SJCRH30 (cell line): ENCODE data around the gene MRPS12. TPM values are rescaled to one million over a fixed set of nuclear protein-coding genes. Genes with fewer than 3 reads are reported as not detected.
"Not testable (repeated sequence)": the region's sequence is repeated elsewhere in the genome, so short reads cannot be mapped to it uniquely, and the experiment has no call there.

ENCODE experiments used
- DNase-seq, 2 experiments: peaks; one replicate each; pipeline ENCODE4 v3.0.0-alpha.2; 2015 to 2020
- H3K27ac ChIP-seq: fragments of 250-450 bp; sonication (Bioruptor Pico); 2 replicates; pipeline ENCODE4 v1.5.1; 2020; ENCODE audit warnings: mild to moderate bottlenecking, moderate library complexity
- H3K27me3 ChIP-seq: fragments of 250-450 bp; sonication (Bioruptor Pico); 2 replicates; pipeline ENCODE4 v1.5.1; 2020; ENCODE audit warnings: mild to moderate bottlenecking, moderate library complexity
- H3K36me3 ChIP-seq: fragments of 250-450 bp; sonication (Bioruptor Pico); 2 replicates; pipeline ENCODE4 v1.5.1; 2020; ENCODE audit warnings: mild to moderate bottlenecking, moderate library complexity
- H3K4me1 ChIP-seq: fragments of 250-450 bp; sonication (Bioruptor Pico); 2 replicates; pipeline ENCODE4 v1.5.1; 2020; ENCODE audit warnings: mild to moderate bottlenecking, moderate library complexity
- H3K4me3 ChIP-seq: fragments of 250-450 bp; sonication (Bioruptor Pico); 2 replicates; pipeline ENCODE4 v1.5.1; 2020; ENCODE audit warnings: mild to moderate bottlenecking, moderate library complexity
- H3K9me3 ChIP-seq: fragments of 250-450 bp; sonication (Bioruptor Pico); replicated peaks from 2 replicates; pipeline ENCODE4 v1.5.1; 2020; ENCODE audit warnings: mild to moderate bottlenecking, moderate library complexity
- total RNA-seq: library from RNA; depleted of rRNA; stranded (reverse); fragments of >200 nt; shearing (Covaris generic); gene quantifications from 2 replicates; pipeline ENCODE4 v1.2.3, GENCODE V29; 2014; rRNA removed

The MRPS12 gene
- 54.0 and 63.8 TPM in 2 replicates for total RNA-seq

DNA sequence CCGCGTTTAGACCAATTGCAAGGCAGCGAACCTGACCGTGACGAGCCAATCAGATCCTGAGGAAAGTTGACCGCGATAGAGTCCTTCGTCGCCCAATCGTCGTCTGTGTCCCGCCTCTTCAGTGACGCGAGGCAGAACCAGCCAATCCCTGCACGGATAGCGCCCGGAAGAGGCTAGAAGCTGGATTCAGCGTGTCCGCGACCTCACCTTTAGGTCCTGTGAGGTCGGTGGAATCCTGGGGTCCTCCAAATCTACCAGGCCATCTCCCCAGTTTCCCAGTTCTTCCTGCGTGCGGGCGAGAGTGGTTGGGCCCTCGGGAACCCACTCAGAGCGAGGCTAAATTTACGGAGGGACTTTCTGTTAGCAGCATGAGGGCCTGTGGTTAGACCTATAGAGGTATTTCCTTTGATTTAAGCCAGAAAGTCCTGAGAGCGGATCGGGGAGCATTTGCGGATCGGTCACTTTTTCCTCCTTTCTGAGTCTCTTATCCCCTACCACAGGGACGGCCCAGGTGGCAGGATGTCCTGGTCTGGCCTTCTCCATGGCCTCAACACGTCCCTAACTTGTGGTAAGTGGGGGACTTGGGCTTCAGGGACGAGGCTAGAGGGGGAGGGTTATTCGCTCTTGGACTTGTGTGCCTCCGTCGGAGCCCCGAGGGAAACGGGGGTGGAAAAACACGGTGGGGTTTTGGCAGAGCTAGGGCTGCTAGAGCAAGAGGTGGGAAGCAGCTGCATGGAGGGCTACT, at the start of gene MRPS12:
TSS of gene MRPS12 (plus strand) at position 169 of the 745 bp plus-strand sequence. CDS start at position 520, 351 bp downstream.
- Histone ChIP-seq H3K27me3 (no peaks in the 10 kb centered on the region), H3K4me3 (peak within 1 kb of the TSS; percentile 71), H3K36me3 (peaks cover 15% of the 10 kb centered on the region), H3K27ac (peak within 1 kb of the TSS; percentile 88), H3K9me3 (peaks cover 4% of the 10 kb centered on the region; the same call in 1 of the 2 replicates), H3K4me1 (no peaks in the 10 kb centered on the region)
- peak; percentile 99 to 100 for DNase-seq

DNA sequence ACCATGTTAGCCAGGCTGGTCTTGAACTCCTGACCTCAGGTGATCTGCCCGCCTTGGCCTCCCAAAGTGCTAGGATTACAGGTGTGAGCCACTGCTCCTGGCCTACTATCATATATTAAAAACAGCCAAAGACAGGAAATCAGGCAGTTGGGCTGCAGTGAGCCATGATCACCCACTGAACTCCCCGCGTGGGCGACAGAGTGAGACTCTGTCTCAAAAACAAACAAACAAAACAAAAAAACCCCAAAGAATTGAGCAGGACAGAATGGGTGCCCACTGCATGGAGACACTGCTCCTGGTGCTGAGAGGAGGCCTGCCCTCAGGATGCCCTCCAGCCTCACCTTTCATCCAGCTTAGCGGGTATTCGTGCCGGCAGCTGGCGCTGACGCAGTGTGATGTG, 47.5 kb upstream of the MRPS12 start:
- peak overlapping the region; percentile 46 for H3K27ac ChIP-seq
- H3K4me1 ChIP-seq: peaks cover 43% of the 10 kb centered on the region
- no peaks in the 10 kb centered on the region for H3K9me3 ChIP-seq
- DNase-seq: no peak
- no peaks in the 10 kb centered on the region for H3K27me3 ChIP-seq
- H3K36me3 ChIP-seq: no peaks in the 10 kb centered on the region
- no peak overlapping the region for H3K4me3 ChIP-seq

DNA sequence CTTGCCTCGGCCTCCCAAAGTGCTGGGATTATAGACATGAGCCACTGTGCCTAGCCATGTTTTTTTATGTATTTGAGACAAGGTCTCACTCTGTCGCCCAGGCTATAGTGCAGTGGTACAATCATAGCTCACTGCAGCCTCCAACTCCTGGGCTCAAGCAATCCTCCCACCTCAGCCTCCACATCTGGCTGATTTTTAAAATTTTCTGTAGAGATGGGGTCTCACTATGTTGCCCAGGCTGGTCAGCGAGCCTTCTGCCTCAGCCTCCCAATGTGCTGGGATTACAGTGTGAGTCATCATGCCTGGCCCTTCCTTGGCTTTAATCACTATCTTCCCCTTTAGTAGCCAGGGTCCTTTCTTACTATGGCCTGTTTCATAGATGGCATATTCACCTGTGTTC, 46.1 kb upstream of the MRPS12 start:
- not testable (repeated sequence) for H3K9me3 ChIP-seq, H3K27ac ChIP-seq, H3K36me3 ChIP-seq, H3K27me3 ChIP-seq, DNase-seq, H3K4me3 ChIP-seq
- peaks cover 31% of the 10 kb centered on the region for H3K4me1 ChIP-seq

DNA sequence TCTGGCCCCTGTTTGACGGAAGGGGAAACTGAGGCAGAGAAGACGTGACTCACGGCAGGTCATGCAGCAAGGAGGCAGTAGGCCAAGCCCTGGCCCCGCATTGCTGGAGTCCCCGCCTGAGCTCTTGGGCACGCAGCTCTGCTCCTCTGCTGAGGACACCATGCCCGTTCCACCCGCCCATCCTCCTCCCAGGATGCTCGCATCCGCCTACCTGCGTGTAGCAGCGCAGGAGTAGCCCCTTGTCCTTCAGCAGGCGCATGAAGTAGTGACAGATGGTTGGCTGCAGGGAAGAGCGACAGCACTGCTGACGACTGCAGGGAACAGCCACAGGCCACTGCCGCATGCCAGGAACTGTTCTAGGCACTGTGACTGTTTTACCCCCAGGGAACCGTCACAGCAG, 41.9 kb upstream of the MRPS12 start:
- Histone ChIP-seq H3K27me3 (no peaks in the 10 kb centered on the region), H3K27ac (no peak overlapping the region), H3K9me3 (no peaks in the 10 kb centered on the region), H3K4me3 (no peak overlapping the region), H3K4me1 (peaks cover 35% of the 10 kb centered on the region), H3K36me3 (peaks cover 2% of the 10 kb centered on the region; the same call in 1 of the 2 replicates)
- DNase-seq: no peak

DNA sequence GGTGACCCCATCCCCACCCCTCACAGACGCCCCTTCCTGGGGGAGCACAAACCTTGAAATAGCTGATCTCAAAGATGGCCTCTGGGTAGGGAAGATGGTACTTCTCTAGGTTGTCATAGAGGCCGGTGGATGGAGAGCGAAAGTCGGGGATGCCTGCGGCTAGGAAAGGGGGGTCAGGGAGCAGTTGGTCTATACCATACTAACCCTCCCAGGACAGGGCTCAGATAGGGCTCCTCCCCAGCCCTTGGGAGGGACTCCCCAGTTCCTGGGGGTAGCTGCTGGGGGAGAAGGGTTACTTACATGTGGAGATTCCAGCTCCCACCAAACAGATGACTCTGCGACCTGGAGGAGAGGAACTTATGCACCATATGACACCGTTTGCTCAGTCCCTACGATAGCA, 40.9 kb upstream of the MRPS12 start:
- no peak overlapping the region for H3K27ac ChIP-seq
- DNase-seq: no peak
- H3K4me3 ChIP-seq: no peak overlapping the region
- no peaks in the 10 kb centered on the region for H3K9me3 ChIP-seq
- peaks cover 2% of the 10 kb centered on the region; the same call in 1 of the 2 replicates for H3K36me3 ChIP-seq
- H3K4me1 ChIP-seq: peaks cover 35% of the 10 kb centered on the region
- H3K27me3 ChIP-seq: no peaks in the 10 kb centered on the region

DNA sequence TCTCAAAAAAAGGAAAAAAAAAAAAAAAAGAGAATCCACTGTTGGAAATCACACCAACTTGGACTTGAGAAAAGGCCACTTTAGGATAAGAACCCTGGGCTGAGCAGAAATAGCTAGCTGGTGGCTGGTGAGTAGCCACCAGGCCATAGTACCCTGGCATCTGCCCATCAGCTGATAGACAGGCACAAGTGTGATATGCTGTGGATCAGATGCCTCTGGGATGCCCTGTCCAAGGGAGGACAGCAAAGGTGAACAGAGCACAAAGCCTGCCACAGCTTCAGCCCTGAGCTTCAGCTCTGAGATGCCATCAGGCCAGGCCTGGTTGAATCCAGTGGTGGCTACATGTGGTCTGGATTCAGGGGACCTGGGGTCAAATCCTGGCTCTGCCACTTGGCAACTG, 40.1 kb upstream of the MRPS12 start:
- Histone ChIP-seq H3K4me1 (peaks cover 33% of the 10 kb centered on the region), H3K27me3 (no peaks in the 10 kb centered on the region), H3K27ac (peak overlapping the region; percentile 79)

DNA sequence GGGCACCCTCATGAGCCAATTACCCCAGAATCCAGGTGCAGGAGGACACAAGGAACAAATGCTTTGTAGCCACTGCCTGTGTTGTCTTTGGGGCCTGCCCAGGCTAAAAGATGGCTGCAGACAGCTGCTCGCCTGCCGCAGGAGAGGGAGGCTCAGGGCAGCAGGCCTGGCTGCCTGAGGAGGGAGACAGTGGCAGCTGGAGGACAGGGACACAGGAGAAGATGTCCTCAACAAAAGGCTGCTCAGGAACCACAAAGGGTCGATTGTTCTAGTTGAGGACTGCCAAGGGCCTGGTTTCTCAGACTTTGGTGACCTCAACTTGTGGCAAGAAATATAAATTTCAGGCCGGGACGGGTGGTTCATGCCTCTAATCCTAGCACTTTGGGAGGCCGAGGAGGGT, 39.0 kb upstream of the MRPS12 start:
- no peaks in the 10 kb centered on the region for H3K9me3 ChIP-seq
- H3K27me3 ChIP-seq: no peaks in the 10 kb centered on the region
- peak; percentile 98 to 99 for DNase-seq
- H3K27ac ChIP-seq: peak overlapping the region; percentile 79
- H3K4me3 ChIP-seq: no peak overlapping the region
- peaks cover 2% of the 10 kb centered on the region; the same call in 1 of the 2 replicates for H3K36me3 ChIP-seq
- peaks cover 24% of the 10 kb centered on the region for H3K4me1 ChIP-seq

More for the DNA sequence above, 40.1 kb upstream of the MRPS12 start:
- peaks cover 2% of the 10 kb centered on the region; the same call in 1 of the 2 replicates for H3K36me3 ChIP-seq
- no peaks in the 10 kb centered on the region for H3K9me3 ChIP-seq
- peak in 1 of 2 experiments; percentile 64 for DNase-seq
- H3K4me3 ChIP-seq: no peak overlapping the region

DNA sequence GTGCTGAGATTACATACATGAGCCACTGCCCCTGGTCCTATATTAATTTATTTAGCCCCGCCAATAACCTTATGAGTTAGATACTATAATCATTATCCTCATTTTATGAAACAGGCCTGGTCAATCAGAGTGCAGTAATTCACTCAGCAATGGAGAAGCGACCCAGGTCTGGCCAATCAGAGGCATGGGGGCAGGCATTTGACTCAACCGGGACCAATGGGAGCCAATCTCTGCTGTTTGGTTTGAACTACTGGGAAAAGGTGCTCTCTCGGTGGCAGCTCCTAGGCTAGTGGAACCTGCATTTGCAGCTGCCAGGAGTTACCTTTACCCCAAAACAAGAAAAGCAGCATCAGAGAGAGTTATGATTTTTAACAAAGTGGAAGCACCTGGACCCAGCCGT, 37.9 kb upstream of the MRPS12 start:
- Histone ChIP-seq H3K4me1 (peaks cover 20% of the 10 kb centered on the region), H3K4me3 (no peak overlapping the region), H3K27ac (peak overlapping the region; percentile 79; the same call in 1 of the 2 replicates), H3K36me3 (peaks cover 2% of the 10 kb centered on the region; the same call in 1 of the 2 replicates), H3K9me3 (no peaks in the 10 kb centered on the region), H3K27me3 (no peaks in the 10 kb centered on the region)
- DNase-seq: peak in 1 of 2 experiments; percentile 53

DNA sequence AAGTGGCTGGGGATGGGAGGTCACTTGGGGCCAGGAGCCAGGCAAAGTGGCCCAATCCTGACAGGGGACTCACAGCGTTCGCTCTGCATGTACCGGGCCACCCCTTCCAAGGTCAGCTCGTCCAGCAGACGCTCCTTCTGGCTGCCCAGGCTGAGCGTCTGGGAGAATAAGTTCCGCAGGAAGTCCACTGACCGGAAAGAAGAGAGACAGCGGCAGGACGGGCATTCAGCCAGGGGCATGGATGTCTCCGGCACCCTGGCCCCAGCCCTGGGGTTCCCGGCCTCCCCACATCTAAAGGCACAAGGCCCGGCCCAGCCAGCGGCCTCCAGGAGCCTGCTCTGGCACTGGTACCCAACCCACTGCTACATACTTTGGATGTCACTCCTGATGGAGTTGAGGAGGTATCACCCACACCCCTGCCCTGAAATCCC, 37.4 kb upstream of the MRPS12 start:
- Histone ChIP-seq H3K4me3 (no peak overlapping the region), H3K27me3 (no peaks in the 10 kb centered on the region), H3K9me3 (no peaks in the 10 kb centered on the region), H3K36me3 (peaks cover 2% of the 10 kb centered on the region; the same call in 1 of the 2 replicates), H3K4me1 (peaks cover 23% of the 10 kb centered on the region), H3K27ac (0 out of 2 replicates have a peak overlapping the region, but pooled peaks have one; percentile 1)
- no peak for DNase-seq

DNA sequence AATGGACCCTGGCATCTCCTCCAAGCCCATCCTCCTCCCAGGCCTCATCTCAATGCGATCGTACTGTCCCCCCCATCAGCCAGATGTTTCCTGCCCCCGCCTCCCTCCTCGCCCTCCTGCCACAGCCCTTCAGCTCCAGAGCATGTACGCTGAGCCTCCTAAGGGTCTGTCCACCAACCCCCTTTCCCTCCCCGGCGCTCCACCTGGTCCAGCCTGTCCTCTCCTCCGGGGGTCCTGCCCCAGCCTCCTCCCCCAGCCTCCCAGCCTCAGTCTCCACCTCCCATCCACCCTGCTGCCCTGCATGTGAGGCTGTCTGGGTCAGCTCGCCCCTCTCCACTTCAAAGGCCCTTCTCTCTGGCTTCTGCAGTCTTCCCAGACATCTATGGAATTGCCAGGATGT, 35.8 kb upstream of the MRPS12 start:
- peaks cover 25% of the 10 kb centered on the region for H3K4me1 ChIP-seq
- no peak overlapping the region for H3K27ac ChIP-seq
- no peaks in the 10 kb centered on the region for H3K9me3 ChIP-seq
- H3K4me3 ChIP-seq: no peak overlapping the region
- DNase-seq: no peak
- H3K36me3 ChIP-seq: peaks cover 2% of the 10 kb centered on the region; the same call in 1 of the 2 replicates
- H3K27me3 ChIP-seq: no peaks in the 10 kb centered on the region

DNA sequence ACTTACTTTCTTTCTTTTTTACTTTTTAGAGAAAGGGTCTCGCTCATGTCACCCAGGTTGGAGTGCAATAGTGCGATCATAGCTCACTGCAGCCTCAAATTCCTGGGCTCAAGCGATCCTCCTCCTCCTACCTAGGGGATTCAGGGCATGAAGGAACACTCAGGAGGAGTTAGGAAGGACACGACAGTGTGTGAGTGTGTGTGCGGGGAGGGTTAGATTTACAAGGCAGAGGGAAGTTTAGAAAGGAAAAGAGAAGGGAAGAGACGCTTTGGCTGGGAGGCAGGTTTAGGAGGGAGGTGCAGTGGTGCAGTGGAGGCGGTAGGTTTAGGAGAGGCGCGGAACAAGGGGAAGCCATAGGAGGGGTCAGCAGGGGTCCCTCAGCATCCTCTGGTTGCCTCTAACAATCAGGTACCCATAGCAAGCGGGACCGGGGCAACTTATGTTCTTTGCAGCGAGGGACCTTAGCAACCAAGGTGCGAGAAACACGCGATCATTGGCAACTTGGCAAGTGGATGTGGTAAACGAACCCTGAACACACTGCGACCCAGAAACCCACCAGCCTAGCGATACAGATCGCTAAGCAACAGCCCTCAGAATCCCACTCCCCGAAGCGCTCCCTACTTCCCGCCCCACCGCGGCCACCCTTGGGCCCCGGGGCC, 31.8 kb upstream of the MRPS12 start:
- H3K9me3 ChIP-seq: no peaks in the 10 kb centered on the region; the same call in 1 of the 2 replicates
- H3K4me1 ChIP-seq: peaks cover 8% of the 10 kb centered on the region; the same call in 1 of the 2 replicates
- H3K27me3 ChIP-seq: no peaks in the 10 kb centered on the region
- H3K4me3 ChIP-seq: peak overlapping the region; percentile 78
- H3K27ac ChIP-seq: peak overlapping the region; percentile 11
- H3K36me3 ChIP-seq: no peaks in the 10 kb centered on the region
- DNase-seq: peak in 1 of 2 experiments; percentile 38

DNA sequence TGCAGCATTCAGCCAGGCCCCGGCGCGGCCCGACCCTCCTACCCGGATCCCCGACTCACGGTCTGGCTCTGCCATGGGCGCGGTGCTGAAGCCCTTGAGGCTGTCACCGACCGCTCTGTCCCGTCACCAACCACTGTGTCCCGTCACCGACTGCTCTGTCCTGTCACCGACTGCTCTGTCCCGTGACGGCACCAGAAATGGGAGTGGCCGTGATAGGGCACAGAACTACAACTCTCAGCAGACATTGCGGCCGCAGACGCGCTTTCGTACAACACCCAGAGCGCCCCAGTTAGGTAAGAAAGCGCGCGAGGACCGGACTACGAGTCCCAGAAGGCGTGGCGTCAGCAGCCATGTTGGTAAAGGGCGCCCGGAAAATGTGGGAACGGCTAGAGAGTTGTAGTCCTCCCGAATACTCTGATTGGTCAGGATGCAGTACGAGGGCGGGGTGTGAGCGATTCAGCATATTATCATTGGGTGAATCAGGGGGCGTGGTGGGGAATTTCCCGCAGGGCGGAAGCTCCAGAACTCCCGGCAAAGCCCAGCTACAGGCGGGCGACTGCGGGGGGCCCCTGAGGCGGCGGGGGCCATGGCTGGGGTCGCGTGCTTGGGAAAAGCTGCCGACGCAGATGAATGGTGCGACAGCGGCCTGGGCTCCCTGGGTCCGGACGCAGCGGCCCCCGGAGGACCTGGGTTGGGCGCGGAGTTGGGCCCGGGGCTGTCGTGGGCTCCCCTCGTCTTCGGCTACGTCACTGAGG, 31.1 kb upstream of the MRPS12 start, which contains the start of the genes NFKBIB and SIRT2:
TSS of gene NFKBIB (plus strand) at position 523 of the 755 bp plus-strand sequence. CDS start at position 587, 64 bp downstream.
TSS of gene SIRT2 (minus strand) at position 172 of the 755 bp plus-strand sequence. CDS start at position 75, 97 bp downstream.
- peaks cover 8% of the 10 kb centered on the region; the same call in 1 of the 2 replicates for H3K4me1 ChIP-seq
- no peaks in the 10 kb centered on the region for H3K27me3 ChIP-seq
- peaks cover 2% of the 10 kb centered on the region; the same call in 1 of the 2 replicates for H3K36me3 ChIP-seq
- H3K9me3 ChIP-seq: no peaks in the 10 kb centered on the region; the same call in 1 of the 2 replicates
- DNase-seq: peak; percentile 100
- peak within 1 kb of the TSS; percentile 78 for H3K4me3 ChIP-seq
- peak within 1 kb of the TSS; percentile 67 for H3K27ac ChIP-seq

DNA sequence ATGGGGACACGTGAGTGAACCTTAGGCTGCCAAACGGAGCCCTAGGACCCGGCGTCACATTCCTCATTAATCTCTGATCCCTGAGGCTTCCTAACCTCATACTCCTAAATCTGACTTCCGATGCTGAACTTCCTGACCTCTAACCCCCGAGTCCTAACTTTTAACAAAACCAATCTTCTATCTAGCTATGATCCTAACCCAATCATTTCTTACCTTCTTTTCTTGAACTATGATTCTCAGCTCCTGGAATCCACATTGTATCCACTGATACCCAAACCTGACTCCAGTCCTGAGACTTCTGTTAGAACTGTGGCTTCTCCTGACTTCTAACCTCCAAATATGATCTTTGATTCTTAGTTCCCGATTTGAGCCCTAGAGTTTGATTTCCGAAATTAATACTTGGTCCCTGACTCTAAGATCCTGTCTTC, 30.5 kb upstream of the MRPS12 start:
- H3K27ac ChIP-seq: peak overlapping the region; percentile 67
- H3K9me3 ChIP-seq: no peaks in the 10 kb centered on the region; the same call in 1 of the 2 replicates
- H3K4me1 ChIP-seq: peaks cover 8% of the 10 kb centered on the region; the same call in 1 of the 2 replicates
- no peak for DNase-seq
- H3K36me3 ChIP-seq: peaks cover 8% of the 10 kb centered on the region
- H3K4me3 ChIP-seq: peak overlapping the region; percentile 78
- no peaks in the 10 kb centered on the region for H3K27me3 ChIP-seq

DNA sequence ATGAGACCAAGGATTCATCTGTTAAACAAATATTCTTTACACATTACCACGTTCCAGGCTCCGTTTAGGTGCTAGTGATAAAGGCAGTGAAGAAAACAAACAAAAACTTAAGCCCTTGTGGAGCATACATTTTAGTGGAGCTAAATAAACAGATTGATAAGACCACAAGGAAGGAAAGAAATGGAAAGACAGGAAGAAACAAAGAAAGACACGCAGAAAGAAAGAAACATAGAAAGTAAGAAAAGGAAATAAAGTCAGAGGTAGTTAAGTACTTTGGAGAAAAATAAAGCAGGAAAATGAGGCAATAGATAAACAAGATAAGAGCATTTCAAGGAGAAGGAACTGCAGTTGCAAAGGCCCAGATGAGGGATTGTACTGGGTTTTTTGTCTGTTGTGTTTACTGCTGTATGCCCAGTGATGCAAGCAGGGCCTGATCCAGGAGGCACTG, 30.0 kb upstream of the MRPS12 start:
- no peak for DNase-seq
- H3K4me3 ChIP-seq: peak overlapping the region; percentile 78
- peaks cover 8% of the 10 kb centered on the region; the same call in 1 of the 2 replicates for H3K4me1 ChIP-seq
- H3K9me3 ChIP-seq: no peaks in the 10 kb centered on the region; the same call in 1 of the 2 replicates
- peak overlapping the region; percentile 67; the same call in 1 of the 2 replicates for H3K27ac ChIP-seq
- H3K27me3 ChIP-seq: no peaks in the 10 kb centered on the region
- peaks cover 13% of the 10 kb centered on the region for H3K36me3 ChIP-seq
